Transverse colon (tissue), 4 donors: Measurements from ENCODE around the gene HEYL.

ENCODE experiments used
- POLR2A ChIP-seq: fragments of 450-650 bp; IDR thresholded peaks from one replicate; pipeline ENCODE4 v1.6.1; 2016; ENCODE audit warnings: antibody characterized with exemption, mild to moderate bottlenecking, moderate library complexity
- POLR2AphosphoS5 ChIP-seq, 3 donors: sonication (generic); formaldehyde crosslinking; IDR thresholded peaks; one replicate each; pipeline ENCODE4 v1.6.1; 2016; ENCODE audit warnings: antibody characterized with exemption in 3 of 3
- TF ChIP-seq, protein P1 (sequence below), 5 experiments: fragments of 200-600 bp in 3 of 5; fragments of 450-650 bp in 2 of 5; sonication (generic) in 3 of 5; IDR thresholded peaks; 1 replicate in 2 of 5; 2 replicates in 3 of 5; pipeline ENCODE4 v1.5.1; 2016 to 2017; ENCODE audit warnings: antibody characterized with exemption in 5 of 5, inconsistent platforms in 3 of 5, mild to moderate bottlenecking in 2 of 5, moderate library complexity in 1 of 5

DNA sequence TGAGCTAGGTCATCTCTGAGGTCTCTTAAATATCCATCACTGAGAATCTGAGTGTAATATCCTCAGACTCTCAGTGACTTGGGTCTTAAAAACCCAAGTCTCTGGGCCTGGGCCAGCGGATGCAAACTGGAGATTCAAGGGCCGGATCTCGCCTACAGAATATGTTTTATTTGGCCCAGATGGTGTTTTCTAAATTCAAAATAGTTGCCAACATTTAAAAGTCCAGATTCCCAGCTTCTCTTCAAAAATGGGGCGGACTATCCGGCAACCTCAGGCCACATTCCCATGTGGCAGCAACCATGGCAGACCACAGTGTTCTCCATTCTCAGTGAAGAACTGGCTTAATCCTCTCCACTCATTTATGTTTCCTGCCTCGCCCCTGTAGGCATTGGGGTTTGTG, 12.7 kb upstream of the HEYL start:
- TF ChIP-seq, protein P1, sequence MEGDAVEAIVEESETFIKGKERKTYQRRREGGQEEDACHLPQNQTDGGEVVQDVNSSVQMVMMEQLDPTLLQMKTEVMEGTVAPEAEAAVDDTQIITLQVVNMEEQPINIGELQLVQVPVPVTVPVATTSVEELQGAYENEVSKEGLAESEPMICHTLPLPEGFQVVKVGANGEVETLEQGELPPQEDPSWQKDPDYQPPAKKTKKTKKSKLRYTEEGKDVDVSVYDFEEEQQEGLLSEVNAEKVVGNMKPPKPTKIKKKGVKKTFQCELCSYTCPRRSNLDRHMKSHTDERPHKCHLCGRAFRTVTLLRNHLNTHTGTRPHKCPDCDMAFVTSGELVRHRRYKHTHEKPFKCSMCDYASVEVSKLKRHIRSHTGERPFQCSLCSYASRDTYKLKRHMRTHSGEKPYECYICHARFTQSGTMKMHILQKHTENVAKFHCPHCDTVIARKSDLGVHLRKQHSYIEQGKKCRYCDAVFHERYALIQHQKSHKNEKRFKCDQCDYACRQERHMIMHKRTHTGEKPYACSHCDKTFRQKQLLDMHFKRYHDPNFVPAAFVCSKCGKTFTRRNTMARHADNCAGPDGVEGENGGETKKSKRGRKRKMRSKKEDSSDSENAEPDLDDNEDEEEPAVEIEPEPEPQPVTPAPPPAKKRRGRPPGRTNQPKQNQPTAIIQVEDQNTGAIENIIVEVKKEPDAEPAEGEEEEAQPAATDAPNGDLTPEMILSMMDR (IDR thresholded peaks at IDR 0.05): no peak
- TF ChIP-seq POLR2A: no peak
- no peak for TF ChIP-seq POLR2AphosphoS5 (IDR thresholded peaks at IDR 0.05)
